Ascending aorta (tissue), 2 donors: ENCODE results near the gene AADAT. TPM values are rescaled to one million over a fixed set of nuclear protein-coding genes. Genes with fewer than 3 reads are reported as not detected.
A peak's percentile ranks its signal among the peaks of the same experiment; 100 is the strongest.

Experiments
- DNase-seq, 2 donors: peaks; one replicate each; pipeline ENCODE4 v3.0.0-alpha.2; 2019; ENCODE audit warnings: low spot score in 2 of 2
- H3K27ac ChIP-seq, 2 donors: fragments of 200-600 bp; sonication (generic); one replicate each; pipeline ENCODE4 v1.5.1; 2016 to 2017; ENCODE audit warnings: mild to moderate bottlenecking in 1 of 2
- H3K27me3 ChIP-seq: fragments of 200-600 bp; sonication (generic); one replicate; pipeline ENCODE4 v1.5.1; 2017
- H3K36me3 ChIP-seq, 2 donors: fragments of 200-600 bp; sonication (generic); one replicate each; pipeline ENCODE4 v1.5.1; 2016
- H3K4me1 ChIP-seq, 2 donors: fragments of 200-600 bp; sonication (generic); one replicate each; pipeline ENCODE4 v1.5.1; 2016 to 2017; ENCODE audit warnings: mild to moderate bottlenecking in 1 of 2
- H3K4me3 ChIP-seq, 2 donors: fragments of 200-600 bp; sonication (generic); one replicate each; pipeline ENCODE4 v1.5.1; 2016 to 2017; ENCODE audit warnings: mild to moderate bottlenecking in 1 of 2
- H3K9me3 ChIP-seq, 2 donors: fragments of 200-600 bp; sonication (generic); one replicate each; pipeline ENCODE4 v1.5.1; 2016
- intact Hi-C: fragments of 100-400 bp; cut with DNase I; formaldehyde crosslinking; loops from one replicate; pipeline ENCODE4 v1.15.1; 2023
- total RNA-seq: library from RNA; depleted of rRNA; stranded (reverse); fragments of >200 nt; gene quantifications from one replicate; pipeline ENCODE4 v1.1.0, GENCODE V29; 2016
- TF ChIP-seq, protein P1 (sequence below), 3 experiments: fragments of 200-600 bp in 2 of 3; fragments of 450-650 bp in 1 of 3; sonication (generic) in 2 of 3; IDR thresholded peaks; one replicate each; pipeline ENCODE4 v1.5.1; 2016 to 2019; ENCODE audit warnings: antibody characterized with exemption in 3 of 3, mild to moderate bottlenecking in 1 of 3, moderate library complexity in 1 of 3

Gene AADAT
- total RNA-seq, 1 donor from 2014 or later: 19.7 TPM

DNA sequence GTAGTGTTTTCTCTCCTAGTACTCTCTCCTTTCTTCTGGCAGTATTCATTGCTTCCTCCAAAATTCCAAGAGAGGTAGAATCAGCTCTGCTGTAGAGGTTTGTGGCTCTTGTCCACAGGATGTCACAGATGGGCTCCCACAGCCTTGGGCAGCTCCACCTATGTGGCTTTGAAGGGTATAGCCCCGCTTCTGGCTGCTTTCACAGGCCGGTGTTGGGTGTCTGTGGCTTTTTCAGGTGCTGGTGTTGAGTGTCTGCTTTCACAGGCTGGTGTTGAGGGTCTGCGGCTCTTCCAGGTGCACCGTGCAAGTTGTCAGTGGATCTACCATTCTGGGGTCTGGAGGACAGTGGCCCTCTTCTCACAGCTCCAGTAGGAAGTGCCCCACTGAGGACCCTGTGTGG, 7.9 kb upstream of the AADAT start:
- DNase-seq: no peak
- Histone ChIP-seq H3K4me1 (no peaks in the 10 kb centered on the region), H3K27me3 (no peaks in the 10 kb centered on the region), H3K4me3 (no peak overlapping the region), H3K9me3 (no peaks in the 10 kb centered on the region), H3K36me3 (no peaks in the 10 kb centered on the region), H3K27ac (no peak overlapping the region)
- intact Hi-C loops: no loop called here
- TF ChIP-seq, protein P1, sequence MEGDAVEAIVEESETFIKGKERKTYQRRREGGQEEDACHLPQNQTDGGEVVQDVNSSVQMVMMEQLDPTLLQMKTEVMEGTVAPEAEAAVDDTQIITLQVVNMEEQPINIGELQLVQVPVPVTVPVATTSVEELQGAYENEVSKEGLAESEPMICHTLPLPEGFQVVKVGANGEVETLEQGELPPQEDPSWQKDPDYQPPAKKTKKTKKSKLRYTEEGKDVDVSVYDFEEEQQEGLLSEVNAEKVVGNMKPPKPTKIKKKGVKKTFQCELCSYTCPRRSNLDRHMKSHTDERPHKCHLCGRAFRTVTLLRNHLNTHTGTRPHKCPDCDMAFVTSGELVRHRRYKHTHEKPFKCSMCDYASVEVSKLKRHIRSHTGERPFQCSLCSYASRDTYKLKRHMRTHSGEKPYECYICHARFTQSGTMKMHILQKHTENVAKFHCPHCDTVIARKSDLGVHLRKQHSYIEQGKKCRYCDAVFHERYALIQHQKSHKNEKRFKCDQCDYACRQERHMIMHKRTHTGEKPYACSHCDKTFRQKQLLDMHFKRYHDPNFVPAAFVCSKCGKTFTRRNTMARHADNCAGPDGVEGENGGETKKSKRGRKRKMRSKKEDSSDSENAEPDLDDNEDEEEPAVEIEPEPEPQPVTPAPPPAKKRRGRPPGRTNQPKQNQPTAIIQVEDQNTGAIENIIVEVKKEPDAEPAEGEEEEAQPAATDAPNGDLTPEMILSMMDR (IDR thresholded peaks at IDR 0.05): no peak

DNA sequence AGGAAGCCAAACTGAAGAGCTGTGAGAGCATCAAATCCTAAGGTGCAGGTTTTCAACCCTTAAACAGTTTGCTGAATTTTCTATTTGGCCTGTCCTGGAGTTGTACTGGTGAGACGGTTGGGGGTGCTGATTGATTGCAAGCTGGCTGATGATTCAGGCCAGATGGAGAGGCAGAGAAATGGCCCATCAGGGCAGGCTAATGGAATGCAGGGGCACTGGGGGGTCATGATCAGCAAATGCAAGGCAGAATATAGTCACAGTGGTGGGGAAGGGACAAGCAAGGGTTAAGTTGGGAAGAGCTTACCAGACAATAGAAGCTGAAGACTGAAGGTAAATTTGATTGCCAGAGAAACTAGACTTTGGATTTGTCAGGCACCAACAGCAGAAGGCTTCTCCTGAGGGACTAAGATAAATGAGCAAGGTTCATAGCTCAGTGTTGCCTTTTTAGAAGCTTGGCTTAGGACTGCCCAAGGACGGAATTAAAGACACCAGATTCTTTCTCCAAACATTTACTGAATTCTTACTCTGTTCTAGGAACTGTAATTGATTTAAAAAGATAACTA, 4.3 kb upstream of the AADAT start:
- DNase-seq: no peak
- no peaks in the 10 kb centered on the region for H3K9me3 ChIP-seq
- no peak overlapping the region for H3K4me3 ChIP-seq
- no peaks in the 10 kb centered on the region for H3K27me3 ChIP-seq
- TF ChIP-seq, protein P1 (IDR thresholded peaks at IDR 0.05): no peak
- H3K27ac ChIP-seq: no peak overlapping the region
- intact Hi-C loops: no loop called here
- H3K36me3 ChIP-seq: no peaks in the 10 kb centered on the region
- H3K4me1 ChIP-seq: peaks cover 0 to under 1% of the 10 kb centered on the region in 2 donors

DNA sequence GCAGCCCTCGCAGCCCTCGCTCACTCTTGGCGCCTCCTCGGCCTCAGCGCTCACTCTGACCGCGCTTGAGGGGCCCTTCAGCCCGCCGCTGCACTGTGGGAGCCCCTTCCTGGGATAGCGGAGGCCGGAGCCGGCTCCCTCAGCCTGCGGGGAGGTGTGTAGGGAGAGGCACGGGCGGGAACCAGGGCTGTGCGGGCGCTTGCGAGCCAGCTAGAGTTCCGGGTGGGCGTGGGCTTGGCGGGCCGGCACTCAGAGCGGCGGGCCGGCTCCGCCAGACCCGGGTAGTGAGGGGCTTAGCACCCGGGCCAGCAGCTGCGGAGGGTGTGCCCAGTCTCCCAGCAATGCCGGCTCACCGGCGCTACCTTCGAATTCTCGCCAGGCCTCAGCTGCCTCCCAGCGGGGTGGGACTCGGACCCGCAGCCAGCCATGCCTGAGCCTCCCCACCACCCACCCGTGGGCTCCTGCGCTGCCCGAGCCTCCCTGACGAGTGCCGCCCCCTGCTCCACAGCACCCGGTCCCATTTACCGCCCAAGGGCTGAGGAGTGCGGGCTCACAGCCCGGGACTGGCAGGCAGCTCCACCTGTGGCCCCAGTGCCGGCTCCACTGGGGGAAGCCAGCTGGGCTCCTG, 1.4 kb upstream of the AADAT start:
- TF ChIP-seq, protein P1 (IDR thresholded peaks at IDR 0.05): no peak

DNA sequence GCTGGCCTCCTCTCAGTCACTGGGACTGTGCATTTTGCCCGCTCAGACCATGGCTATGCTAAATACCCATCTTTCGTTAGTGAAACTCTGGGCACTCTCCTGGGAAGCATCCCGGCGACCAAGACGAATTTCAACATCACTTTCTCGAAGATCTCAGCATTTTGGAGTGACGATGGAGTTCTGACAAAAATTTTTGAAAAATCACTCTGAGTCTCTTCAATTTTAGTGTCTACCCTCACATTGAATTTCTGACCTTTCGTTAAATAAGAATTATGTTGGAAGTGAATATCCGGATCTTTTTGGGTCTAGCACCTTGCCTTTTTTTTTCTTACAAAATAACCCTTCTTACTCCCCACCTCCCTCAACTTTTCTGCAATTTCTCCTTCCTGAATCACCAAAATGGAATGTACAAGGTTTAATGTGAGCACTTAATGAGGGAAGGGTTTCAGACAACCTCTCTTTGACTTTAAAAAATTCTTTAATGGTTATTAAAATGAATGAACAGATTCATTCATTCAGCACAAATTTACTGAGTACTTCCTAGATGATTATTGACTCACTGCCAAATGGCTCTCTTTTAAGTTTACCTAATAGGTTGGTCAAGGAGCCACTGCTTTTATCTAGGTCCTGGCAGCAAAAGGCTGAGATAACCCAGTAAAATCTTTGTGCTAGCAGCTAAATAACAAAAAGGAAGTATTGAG, 746 bp upstream of the AADAT start:
- H3K4me3 ChIP-seq: peak overlapping the region; percentile 69 to 71
- DNase-seq: no peak
- H3K27ac ChIP-seq: peak overlapping the region; percentile 51 to 79
- H3K36me3 ChIP-seq: peaks cover 0 to 6% of the 10 kb centered on the region in 2 donors
- no peaks in the 10 kb centered on the region for H3K9me3 ChIP-seq
- TF ChIP-seq, protein P1 (IDR thresholded peaks at IDR 0.05): no peak
- peaks cover 0 to 4% of the 10 kb centered on the region in 2 donors for H3K4me1 ChIP-seq
- intact Hi-C loops: loop anchor here (2.0 kb wide), 1 partner anchor 280 kb away; no protein-coding TSS in a partner anchor
- no peaks in the 10 kb centered on the region for H3K27me3 ChIP-seq

More for the DNA sequence above, 1.4 kb upstream of the AADAT start:
- intact Hi-C loops: loop anchor here (2.0 kb wide), 1 partner anchor 280 kb away; no protein-coding TSS in a partner anchor
- Histone ChIP-seq H3K36me3 (peaks cover 0 to under 1% of the 10 kb centered on the region in 2 donors), H3K4me3 (no peak overlapping the region), H3K4me1 (peaks cover 0 to 4% of the 10 kb centered on the region in 2 donors), H3K27me3 (no peaks in the 10 kb centered on the region), H3K27ac (no peak overlapping the region), H3K9me3 (no peaks in the 10 kb centered on the region)
- DNase-seq: no peak

DNA sequence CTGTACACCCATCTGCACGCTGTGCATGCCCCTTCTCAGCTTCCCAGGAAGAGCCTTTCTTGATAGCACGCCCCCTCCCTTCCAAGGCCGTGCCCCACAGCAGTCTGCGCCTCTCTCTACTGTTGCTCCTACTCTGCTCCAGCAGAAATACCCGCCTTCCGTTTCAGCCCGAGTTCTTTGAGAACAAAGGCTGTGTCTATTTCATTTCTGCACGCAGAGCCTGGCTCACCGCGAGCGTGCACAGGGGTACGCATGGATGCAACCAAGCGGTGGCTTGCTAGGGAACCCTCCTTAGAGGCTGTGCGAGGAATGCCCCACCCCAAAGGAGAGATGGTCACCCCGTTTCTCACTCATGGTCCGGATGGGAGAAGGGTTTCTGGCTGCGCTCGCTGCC, 485 bp downstream of the AADAT start:
- TF ChIP-seq, protein P1 (IDR thresholded peaks at IDR 0.05): no peak
- no peak for DNase-seq
- peaks cover 0 to 4% of the 10 kb centered on the region in 2 donors for H3K4me1 ChIP-seq
- H3K4me3 ChIP-seq: peak overlapping the region; percentile 69 to 71
- H3K27ac ChIP-seq: peak overlapping the region; percentile 51 to 79
- intact Hi-C loops: no loop called here
- no peaks in the 10 kb centered on the region for H3K9me3 ChIP-seq
- peaks cover 0 to 11% of the 10 kb centered on the region in 2 donors for H3K36me3 ChIP-seq
- no peaks in the 10 kb centered on the region for H3K27me3 ChIP-seq
